BLaER1 treated with 17β-estradiol and CSF1 and Interleukin-3, amounts not matched to agents 10 nM and 100 nM (cell line): ENCODE measurements around the gene ANXA5.
"Not testable (repeated sequence)": the region's sequence is repeated elsewhere in the genome, so short reads cannot be mapped to it uniquely, and the experiment has no call there.

Experiments used
- H3K27ac ChIP-seq, 11 experiments: shearing (Covaris generic); formaldehyde crosslinking; 2 replicates each; pipeline ENCODE4 v1.8.1; 2022
- H3K27me3 ChIP-seq, 11 experiments: shearing (Covaris generic); formaldehyde crosslinking; 2 replicates each; pipeline ENCODE4 v1.8.1; 2022
- H3K36me3 ChIP-seq, 11 experiments: shearing (Covaris generic); formaldehyde crosslinking; 2 replicates each; pipeline ENCODE4 v1.8.1; 2022
- H3K4me1 ChIP-seq, 10 experiments: shearing (Covaris generic); formaldehyde crosslinking; 2 replicates each; pipeline ENCODE4 v1.8.1; 2022
- H3K4me2 ChIP-seq, 11 experiments: shearing (Covaris generic); formaldehyde crosslinking; 2 replicates each; pipeline ENCODE4 v1.8.1; 2022
- H3K4me3 ChIP-seq, 10 experiments: shearing (Covaris generic); formaldehyde crosslinking; 2 replicates each; pipeline ENCODE4 v1.8.1; 2022
- H3K9ac ChIP-seq, 11 experiments: shearing (Covaris generic); formaldehyde crosslinking; 2 replicates each; pipeline ENCODE4 v1.8.1; 2022
- H3K9me3 ChIP-seq, 11 experiments: shearing (Covaris generic); formaldehyde crosslinking; replicated peaks in 1 of 11; 2 replicates each; pipeline ENCODE4 v1.8.1; 2022
- H4K20me1 ChIP-seq, 11 experiments: shearing (Covaris generic); formaldehyde crosslinking; 2 replicates each; pipeline ENCODE4 v1.8.1; 2022
- Cebpa-rat ChIP-seq, 11 experiments: shearing (Covaris generic); IDR thresholded peaks; 2 replicates each; pipeline ENCODE4 v1.8.1; 2022

ANXA5 gene

GRCh38 chr4:121734571-121734970, 37.8 kb upstream of the ANXA5 start:
- no peaks in the 10 kb centered on the region for H4K20me1 ChIP-seq
- H3K9me3 ChIP-seq = no peaks in the 10 kb centered on the region
- H3K4me2 ChIP-seq = no peak overlapping the region
- H3K4me1 ChIP-seq = peaks cover 0 to 10% (median 7%) of the 10 kb centered on the region in 10 experiments; a peak in 10 of 20 replicates
- H3K36me3 ChIP-seq = no peaks in the 10 kb centered on the region
- H3K27ac ChIP-seq = no peak overlapping the region
- no peak overlapping the region for H3K4me3 ChIP-seq
- TF ChIP-seq Cebpa-rat (IDR thresholded peaks at IDR 0.05) = no peak
- H3K27me3 ChIP-seq = no peaks in the 10 kb centered on the region
- H3K9ac ChIP-seq = no peak overlapping the region

DNA sequence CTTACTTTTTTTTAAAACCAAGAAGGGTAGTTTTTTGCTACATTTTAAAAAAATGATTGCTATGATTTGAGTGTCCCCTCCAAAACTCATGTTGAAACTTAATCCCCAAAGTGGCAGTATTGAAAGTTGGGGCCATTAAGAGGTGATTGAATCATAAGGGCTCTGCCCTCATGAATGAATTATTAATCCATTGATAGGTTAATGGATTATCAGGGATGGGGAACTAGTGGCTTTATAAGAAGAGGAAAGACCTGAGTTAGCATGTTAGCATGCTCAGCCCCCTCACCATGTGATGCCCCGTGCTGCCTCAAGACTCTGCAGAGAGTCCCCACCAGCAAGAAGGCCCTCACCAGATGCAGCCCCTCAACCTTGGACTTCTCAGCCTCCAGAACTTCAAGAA, 37.2 kb upstream of the ANXA5 start:
- H3K9ac ChIP-seq = no peak overlapping the region
- no peaks in the 10 kb centered on the region for H3K27me3 ChIP-seq
- TF ChIP-seq Cebpa-rat (IDR thresholded peaks at IDR 0.05) = no peak
- H3K27ac ChIP-seq = no peak overlapping the region
- no peaks in the 10 kb centered on the region for H3K36me3 ChIP-seq
- H3K4me1 ChIP-seq = peaks cover 0 to 4% (median 1%) of the 10 kb centered on the region in 10 experiments; a peak in 7 of 20 replicates
- no peaks in the 10 kb centered on the region for H4K20me1 ChIP-seq
- H3K4me3 ChIP-seq = no peak overlapping the region
- no peaks in the 10 kb centered on the region for H3K9me3 ChIP-seq
- no peak overlapping the region for H3K4me2 ChIP-seq

DNA sequence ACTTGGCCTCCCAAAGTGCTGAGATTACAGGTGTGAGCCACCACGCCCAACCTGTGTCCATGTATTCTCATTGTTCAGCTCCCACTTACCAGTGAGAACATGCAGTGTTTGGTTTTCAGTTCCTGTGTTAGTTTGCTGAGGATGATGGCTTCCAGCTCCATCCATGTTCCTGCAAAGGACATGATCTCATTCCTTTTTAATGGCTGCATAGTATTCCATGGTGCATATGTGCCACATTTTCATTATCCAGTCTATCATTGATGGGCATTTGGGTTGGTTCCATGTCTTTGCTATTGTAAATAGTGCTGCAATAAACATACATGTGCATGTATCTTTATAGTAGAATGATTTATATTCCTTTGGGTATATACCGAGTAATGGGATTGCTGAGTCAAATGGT, 33.0 kb upstream of the ANXA5 start:
- not testable (repeated sequence) for H4K20me1 ChIP-seq, H3K4me3 ChIP-seq, H3K9me3 ChIP-seq, H3K27me3 ChIP-seq, H3K27ac ChIP-seq, H3K9ac ChIP-seq, H3K4me1 ChIP-seq, H3K36me3 ChIP-seq, H3K4me2 ChIP-seq

- Histone ChIP-seq H3K36me3 (no peaks in the 10 kb centered on the region), H3K9ac (no peak overlapping the region)
- no peak for TF ChIP-seq Cebpa-rat (IDR thresholded peaks at IDR 0.05)
Measured at GRCh38 chr4:121728798-121729226, 32.0 kb upstream of the ANXA5 start.

GRCh38 chr4:121728066-121728465, 31.3 kb upstream of the ANXA5 start:
- Histone ChIP-seq H3K36me3 (no peaks in the 10 kb centered on the region), H3K4me3 (no peak overlapping the region), H4K20me1 (no peaks in the 10 kb centered on the region; a peak in 1 of 22 replicates), H3K4me1 (no peaks in the 10 kb centered on the region), H3K9ac (no peak overlapping the region), H3K9me3 (no peaks in the 10 kb centered on the region), H3K4me2 (no peak overlapping the region), H3K27ac (no peak overlapping the region), H3K27me3 (no peaks in the 10 kb centered on the region)
- no peak for TF ChIP-seq Cebpa-rat (IDR thresholded peaks at IDR 0.05)

More at GRCh38 chr4:121728798-121729226, 32.0 kb upstream of the ANXA5 start:
- no peaks in the 10 kb centered on the region for H3K9me3 ChIP-seq
- no peak overlapping the region for H3K27ac ChIP-seq
- no peaks in the 10 kb centered on the region; a peak in 1 of 22 replicates for H4K20me1 ChIP-seq
- H3K27me3 ChIP-seq = no peaks in the 10 kb centered on the region
- no peak overlapping the region for H3K4me3 ChIP-seq
- H3K4me1 ChIP-seq = no peaks in the 10 kb centered on the region
- no peak overlapping the region for H3K4me2 ChIP-seq

DNA sequence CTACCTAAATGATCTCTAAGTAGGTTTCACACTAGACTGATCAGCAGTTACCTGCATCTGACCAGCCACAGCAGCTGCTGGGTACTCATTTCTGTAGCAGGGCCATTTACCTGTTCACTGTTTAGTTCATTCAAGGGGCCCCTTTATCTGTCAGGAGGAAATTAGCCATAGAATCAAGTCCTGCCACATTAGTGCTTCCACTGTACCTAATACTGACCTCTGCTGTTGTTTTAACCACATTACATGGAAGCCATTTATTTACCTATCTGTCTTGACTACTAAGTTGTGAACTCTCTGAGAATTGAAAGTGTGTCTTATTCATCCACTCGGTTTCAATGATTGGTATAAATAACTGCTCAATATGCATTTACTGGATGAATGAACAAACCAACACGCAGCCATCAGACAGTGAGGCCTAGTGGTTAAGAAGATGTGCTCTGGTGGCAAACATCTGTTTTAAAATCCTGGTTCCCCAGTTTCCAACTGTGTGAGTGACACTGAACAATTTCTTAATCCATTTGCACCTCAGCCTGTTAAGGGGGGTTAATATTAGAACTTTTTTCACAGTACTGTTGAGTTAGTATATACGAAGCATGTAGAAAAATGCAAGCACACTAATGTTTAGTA, 30.0 kb upstream of the ANXA5 start:
- TF ChIP-seq Cebpa-rat (IDR thresholded peaks at IDR 0.05) = no peak
- Histone ChIP-seq H3K36me3 (no peaks in the 10 kb centered on the region), H3K4me1 (no peaks in the 10 kb centered on the region), H4K20me1 (no peaks in the 10 kb centered on the region; a peak in 1 of 22 replicates), H3K4me3 (no peak overlapping the region), H3K27me3 (no peaks in the 10 kb centered on the region), H3K9ac (no peak overlapping the region), H3K27ac (no peak overlapping the region), H3K9me3 (no peaks in the 10 kb centered on the region), H3K4me2 (no peak overlapping the region)

DNA sequence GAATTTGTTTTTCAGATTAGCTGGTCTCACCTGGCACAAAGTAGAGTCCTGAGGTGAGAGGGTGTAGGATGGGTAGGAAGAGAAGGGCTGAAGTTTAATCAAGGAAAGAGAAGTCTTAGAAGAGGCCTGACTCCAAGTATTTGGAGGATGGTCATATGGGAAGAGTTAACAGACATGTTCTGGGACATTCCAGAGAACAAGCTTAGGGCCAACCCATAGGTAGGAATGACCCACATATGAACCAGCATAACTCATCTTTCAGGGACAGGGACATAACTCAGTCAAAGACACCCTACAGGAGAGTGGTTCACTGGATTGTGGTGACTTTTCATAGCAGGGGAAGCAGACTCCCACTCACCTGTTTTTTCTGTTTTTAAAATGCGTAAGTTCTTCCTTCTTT, 27.9 kb upstream of the ANXA5 start:
- Histone ChIP-seq H3K9me3 (no peaks in the 10 kb centered on the region), H4K20me1 (no peaks in the 10 kb centered on the region; a peak in 1 of 22 replicates), H3K4me3 (no peak overlapping the region), H3K27me3 (no peaks in the 10 kb centered on the region), H3K27ac (no peak overlapping the region), H3K4me1 (no peaks in the 10 kb centered on the region), H3K4me2 (no peak overlapping the region), H3K9ac (no peak overlapping the region), H3K36me3 (no peaks in the 10 kb centered on the region)
- TF ChIP-seq Cebpa-rat (IDR thresholded peaks at IDR 0.05) = no peak

DNA sequence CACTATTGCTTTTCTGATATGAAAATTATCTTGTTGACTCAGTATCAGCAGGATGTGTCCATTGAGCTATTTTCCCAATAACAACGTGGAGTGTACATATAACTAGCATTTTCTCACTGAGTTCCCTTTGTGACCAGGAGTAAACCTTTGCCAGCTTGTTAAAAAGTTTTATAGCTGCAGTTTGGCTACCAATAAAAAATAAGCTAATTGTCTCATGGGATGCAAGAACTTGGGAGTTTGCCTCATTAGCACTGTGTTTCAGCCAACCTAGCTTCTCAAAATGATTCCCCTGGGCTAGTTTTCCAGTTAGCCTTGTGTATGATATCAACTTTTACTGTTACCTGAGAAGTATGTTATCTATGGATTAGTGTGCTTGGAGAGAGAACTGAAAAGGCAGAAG, 24.9 kb upstream of the ANXA5 start:
- Histone ChIP-seq H4K20me1 (no peaks in the 10 kb centered on the region; a peak in 1 of 22 replicates), H3K36me3 (no peaks in the 10 kb centered on the region), H3K27ac (no peak overlapping the region), H3K4me2 (no peak overlapping the region), H3K4me3 (no peak overlapping the region), H3K9ac (no peak overlapping the region), H3K4me1 (no peaks in the 10 kb centered on the region), H3K27me3 (no peaks in the 10 kb centered on the region), H3K9me3 (no peaks in the 10 kb centered on the region)
- TF ChIP-seq Cebpa-rat (IDR thresholded peaks at IDR 0.05) = no peak

- H3K36me3 ChIP-seq = no peaks in the 10 kb centered on the region
- TF ChIP-seq Cebpa-rat (IDR thresholded peaks at IDR 0.05) = no peak
- H3K27ac ChIP-seq = no peak overlapping the region
- no peaks in the 10 kb centered on the region for H4K20me1 ChIP-seq
- no peak overlapping the region for H3K9ac ChIP-seq
- H3K4me2 ChIP-seq = no peak overlapping the region
- H3K4me1 ChIP-seq = no peaks in the 10 kb centered on the region
- H3K27me3 ChIP-seq = no peaks in the 10 kb centered on the region
- H3K4me3 ChIP-seq = no peak overlapping the region
- H3K9me3 ChIP-seq = no peaks in the 10 kb centered on the region
Measured at GRCh38 chr4:121720109-121720508, 23.3 kb upstream of the ANXA5 start.

- Histone ChIP-seq H3K9ac (no peak overlapping the region), H3K4me2 (no peak overlapping the region), H3K4me1 (no peaks in the 10 kb centered on the region), H3K36me3 (no peaks in the 10 kb centered on the region), H3K27me3 (no peaks in the 10 kb centered on the region), H4K20me1 (no peaks in the 10 kb centered on the region), H3K9me3 (no peaks in the 10 kb centered on the region), H3K27ac (no peak overlapping the region), H3K4me3 (no peak overlapping the region)
- no peak for TF ChIP-seq Cebpa-rat (IDR thresholded peaks at IDR 0.05)
Measured at GRCh38 chr4:121717680-121718237, 21.0 kb upstream of the ANXA5 start.
